ENCODE data around the gene SLC44A4.

The SLC44A4 gene

GRCh38 chr6:31905041-31905440 lies 26.2 kb upstream of the SLC44A4 start:
- H3K36me3 ChIP-seq (ENCODE audit: insufficient read depth, low read length) = no peaks in the 10 kb centered on the region
- no peak overlapping the region for H3K4me3 ChIP-seq
- H3K27ac ChIP-seq = no peak overlapping the region
- no peak overlapping the region for H3K9ac ChIP-seq (ENCODE audit: insufficient read length)
- DNase-seq (ENCODE audit: low read depth, low spot score) = no peak
- TF ChIP-seq EZH2 (IDR thresholded peaks at IDR 0.05) (no peak), FOXP2 (optimal IDR thresholded peaks at IDR 0.05; ENCODE audit: control extremely low read depth, extremely low read length, insufficient read depth) (no peak), POLR2AphosphoS5 (IDR thresholded peaks at IDR 0.05; ENCODE audit: borderline replicate concordance, low read depth, low read length) (no peak)
- H3K9me3 ChIP-seq (ENCODE audit: low read depth, low read length) = no peaks in the 10 kb centered on the region

DNA sequence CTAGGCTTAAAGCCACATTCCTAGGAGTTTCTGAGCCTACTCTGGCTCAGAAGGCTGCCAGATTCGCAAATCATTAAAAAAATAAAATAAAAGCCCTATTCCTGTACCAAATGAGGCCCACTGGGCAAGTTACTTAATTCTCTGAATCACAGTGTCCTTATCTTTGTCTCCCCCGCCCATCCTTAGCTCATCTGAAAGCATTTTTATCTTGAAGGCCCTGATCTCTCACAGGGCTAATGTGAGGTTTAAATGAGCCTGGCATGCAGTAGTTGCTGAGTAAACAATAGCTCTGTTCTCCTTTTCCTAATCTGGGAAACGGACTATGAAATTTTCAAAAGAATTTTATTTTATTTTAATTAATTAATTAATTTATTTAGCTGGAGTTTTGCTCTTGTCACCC lies 25.2 kb upstream of the SLC44A4 start:
- H3K9ac ChIP-seq (ENCODE audit: insufficient read length) = no peak overlapping the region
- H3K4me3 ChIP-seq = no peak overlapping the region
- H3K36me3 ChIP-seq (ENCODE audit: insufficient read depth, low read length) = no peaks in the 10 kb centered on the region
- no peak for DNase-seq (ENCODE audit: low read depth, low spot score)
- no peak for TF ChIP-seq EZH2 (IDR thresholded peaks at IDR 0.05)
- no peak for TF ChIP-seq FOXP2 (optimal IDR thresholded peaks at IDR 0.05; ENCODE audit: control extremely low read depth, extremely low read length, insufficient read depth)
- no peak for TF ChIP-seq POLR2AphosphoS5 (IDR thresholded peaks at IDR 0.05; ENCODE audit: borderline replicate concordance, low read depth, low read length)
- no peaks in the 10 kb centered on the region for H3K9me3 ChIP-seq (ENCODE audit: low read depth, low read length)
- H3K27ac ChIP-seq = no peak overlapping the region

DNA sequence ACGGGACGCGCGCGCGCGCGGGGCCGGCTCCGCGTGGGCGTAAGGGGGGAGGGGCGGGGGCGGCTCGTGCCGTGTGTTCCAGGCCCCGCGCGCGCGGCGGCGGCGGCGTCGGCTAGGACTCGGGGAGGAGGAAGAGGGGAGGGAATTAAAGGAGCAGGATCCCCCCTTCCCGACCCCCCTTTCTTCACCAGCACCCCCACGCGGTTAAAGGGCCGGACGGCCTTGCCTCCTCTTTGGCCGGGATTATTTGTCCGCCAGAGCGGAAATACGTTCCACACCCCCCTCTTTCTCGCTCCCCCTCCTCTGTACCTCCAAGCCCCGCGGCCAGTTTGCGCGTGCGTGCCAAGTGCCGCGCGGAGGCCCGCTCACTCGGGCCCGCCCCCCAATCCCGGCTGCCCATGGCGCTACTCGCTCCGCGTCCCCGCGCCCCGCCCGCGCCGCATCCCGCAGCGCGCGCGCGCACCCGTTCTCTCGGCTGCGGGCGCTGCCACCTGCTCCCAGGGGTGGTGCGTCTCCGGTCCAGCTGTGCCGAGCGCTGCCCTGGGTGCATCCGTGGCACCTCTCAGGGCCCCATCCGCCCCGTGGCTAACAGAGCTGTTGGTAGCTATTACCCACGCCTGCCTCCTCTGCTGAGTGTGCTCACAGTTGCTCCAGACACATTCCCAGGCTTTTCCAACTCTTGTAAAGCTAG lies 23.3 kb upstream of the SLC44A4 start, which contains the start of gene ZBTB12:
TSS of gene ZBTB12 (minus strand) at position 134 of the 691 bp plus-strand sequence. CDS start 781 bp downstream, outside the sequence.
- Histone ChIP-seq H3K4me3 (peak within 1 kb of the TSS; percentile 79), H3K9ac (ENCODE audit: insufficient read length) (peak within 1 kb of the TSS; percentile 81), H3K27ac (peak within 1 kb of the TSS; percentile 89), H3K36me3 (ENCODE audit: insufficient read depth, low read length) (no peaks in the 10 kb centered on the region), H3K9me3 (ENCODE audit: low read depth, low read length) (no peaks in the 10 kb centered on the region)
- TF ChIP-seq EZH2 (IDR thresholded peaks at IDR 0.05) (no peak), POLR2AphosphoS5 (IDR thresholded peaks at IDR 0.05; ENCODE audit: borderline replicate concordance, low read depth, low read length) (peak; percentile 66; the same call in 1 of the 2 replicates)
- DNase-seq (ENCODE audit: low read depth, low spot score) = peak; percentile 62

GRCh38 chr6:31901415-31901952 lies 22.7 kb upstream of the SLC44A4 start:
- H3K9ac ChIP-seq (ENCODE audit: insufficient read length) = peak overlapping the region; percentile 81
- no peaks in the 10 kb centered on the region; the same call in 1 of the 2 replicates for H3K36me3 ChIP-seq (ENCODE audit: insufficient read depth, low read length)
- peak overlapping the region; percentile 89 for H3K27ac ChIP-seq
- H3K4me3 ChIP-seq = peak overlapping the region; percentile 79
- DNase-seq (ENCODE audit: low read depth, low spot score) = no peak
- TF ChIP-seq EZH2 (IDR thresholded peaks at IDR 0.05) (no peak), POLR2AphosphoS5 (IDR thresholded peaks at IDR 0.05; ENCODE audit: borderline replicate concordance, low read depth, low read length) (peak; percentile 43; the same call in 1 of the 2 replicates)
- no peaks in the 10 kb centered on the region for H3K9me3 ChIP-seq (ENCODE audit: low read depth, low read length)

- DNase-seq (ENCODE audit: low read depth, low spot score) = no peak
- peaks cover 4% of the 10 kb centered on the region for H3K36me3 ChIP-seq (ENCODE audit: insufficient read depth, low read length)
- no peaks in the 10 kb centered on the region for H3K9me3 ChIP-seq (ENCODE audit: low read depth, low read length)
- H3K9ac ChIP-seq (ENCODE audit: insufficient read length) = no peak overlapping the region
- H3K27ac ChIP-seq = peak overlapping the region; percentile 89; the same call in 1 of the 2 replicates
- TF ChIP-seq EZH2 (IDR thresholded peaks at IDR 0.05) = no peak
- TF ChIP-seq POLR2AphosphoS5 (IDR thresholded peaks at IDR 0.05; ENCODE audit: borderline replicate concordance, low read depth, low read length) = peak; percentile 42; the same call in 1 of the 2 replicates
- H3K4me3 ChIP-seq = peak overlapping the region; percentile 79
Observed at GRCh38 chr6:31900917-31901414, 22.2 kb upstream of the SLC44A4 start.

DNA sequence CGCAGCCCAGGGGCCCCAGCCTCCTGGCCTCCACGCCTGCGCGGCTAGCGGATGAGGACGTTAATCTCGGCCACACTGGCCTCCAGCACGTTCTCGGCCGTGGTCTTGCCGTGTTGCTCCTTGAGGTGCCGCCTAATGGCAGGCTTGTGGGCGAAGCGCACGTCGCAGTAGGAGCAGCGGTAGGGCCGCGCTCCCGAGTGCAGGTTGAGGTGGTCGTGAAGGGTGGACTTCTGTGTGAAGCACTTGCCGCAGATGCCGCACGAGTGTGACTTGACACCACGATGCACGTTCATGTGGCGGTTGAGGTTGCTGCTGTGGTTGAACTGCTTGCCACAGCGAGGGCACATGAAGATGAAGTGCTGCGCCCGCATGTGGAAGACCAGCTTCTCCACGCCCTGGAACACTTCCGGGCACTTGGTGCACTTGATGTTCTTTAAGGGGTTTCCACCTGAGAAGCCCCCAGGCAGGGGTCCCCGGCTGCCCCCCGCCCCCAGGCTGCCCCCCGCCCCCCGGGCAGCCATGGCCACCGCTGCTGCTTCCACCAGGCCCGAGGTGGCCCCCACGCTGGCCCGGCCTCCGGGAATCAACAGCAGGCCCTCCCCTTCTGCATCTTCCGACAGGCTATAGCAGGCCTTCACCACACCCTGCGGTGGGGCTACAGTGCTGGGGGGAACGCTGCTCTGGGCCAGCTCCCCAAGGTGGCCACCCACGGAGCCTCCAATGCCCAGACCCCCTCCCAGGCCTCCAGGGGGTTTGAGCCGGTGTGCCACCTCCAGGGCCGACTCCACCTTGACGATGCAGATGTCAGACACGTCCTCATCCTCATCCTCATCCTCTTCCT lies 21.3 kb upstream of the SLC44A4 start:
- no peak for DNase-seq (ENCODE audit: low read depth, low spot score)
- Histone ChIP-seq H3K4me3 (no peak overlapping the region), H3K36me3 (ENCODE audit: insufficient read depth, low read length) (peaks cover 12% of the 10 kb centered on the region), H3K27ac (peak overlapping the region; percentile 46), H3K9me3 (ENCODE audit: low read depth, low read length) (no peaks in the 10 kb centered on the region), H3K9ac (ENCODE audit: insufficient read length) (no peak overlapping the region)
- TF ChIP-seq POLR2AphosphoS5 (IDR thresholded peaks at IDR 0.05; ENCODE audit: borderline replicate concordance, low read depth, low read length) (no peak), FOXP2 (optimal IDR thresholded peaks at IDR 0.05; ENCODE audit: control extremely low read depth, extremely low read length, insufficient read depth) (no peak), EZH2 (IDR thresholded peaks at IDR 0.05) (no peak)

- H3K9ac ChIP-seq (ENCODE audit: insufficient read length) = no peak overlapping the region
- H3K4me3 ChIP-seq = peak overlapping the region; percentile 97
- peaks cover 20% of the 10 kb centered on the region for H3K36me3 ChIP-seq (ENCODE audit: insufficient read depth, low read length)
- peak overlapping the region; percentile 46 for H3K27ac ChIP-seq
- TF ChIP-seq EZH2 (IDR thresholded peaks at IDR 0.05) = no peak
- no peak for TF ChIP-seq FOXP2 (optimal IDR thresholded peaks at IDR 0.05; ENCODE audit: control extremely low read depth, extremely low read length, insufficient read depth)
- no peak for TF ChIP-seq POLR2AphosphoS5 (IDR thresholded peaks at IDR 0.05; ENCODE audit: borderline replicate concordance, low read depth, low read length)
- no peak for DNase-seq (ENCODE audit: low read depth, low spot score)
- no peaks in the 10 kb centered on the region for H3K9me3 ChIP-seq (ENCODE audit: low read depth, low read length)
Observed at GRCh38 chr6:31899215-31899614, 20.4 kb upstream of the SLC44A4 start.

DNA sequence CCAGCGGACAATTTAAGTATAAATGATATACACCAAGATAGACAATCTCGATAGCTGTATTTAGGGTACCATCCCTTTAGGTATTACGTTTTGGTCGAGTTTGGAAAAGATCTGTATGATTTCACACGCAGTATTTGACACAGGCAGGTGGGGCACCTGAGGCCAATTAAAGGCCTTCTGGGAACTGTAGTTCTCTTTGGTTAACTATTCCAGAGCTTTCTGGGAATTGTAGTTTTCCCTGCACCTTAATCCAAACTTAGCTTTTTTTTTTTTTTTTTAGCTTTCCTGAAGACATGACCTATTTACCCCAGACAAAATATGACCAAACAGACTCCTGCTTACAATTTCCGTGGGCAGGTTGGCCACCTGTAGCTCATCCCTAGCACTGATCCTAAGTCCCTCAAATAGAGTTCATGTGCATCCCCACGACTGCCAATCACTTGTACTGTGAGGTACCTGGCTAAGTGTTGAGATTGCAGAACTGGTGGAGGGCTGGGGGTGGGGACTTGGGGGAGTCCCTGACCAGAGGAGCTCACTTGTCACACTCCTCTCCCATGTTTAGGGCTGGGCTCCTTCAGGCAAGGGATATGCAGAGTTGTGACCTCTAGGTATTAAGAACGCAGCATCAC lies 19.7 kb upstream of the SLC44A4 start:
- TF ChIP-seq POLR2AphosphoS5 (IDR thresholded peaks at IDR 0.05; ENCODE audit: borderline replicate concordance, low read depth, low read length) (no peak), FOXP2 (optimal IDR thresholded peaks at IDR 0.05; ENCODE audit: control extremely low read depth, extremely low read length, insufficient read depth) (no peak), EZH2 (IDR thresholded peaks at IDR 0.05) (no peak)
- peak overlapping the region; percentile 97 for H3K4me3 ChIP-seq
- DNase-seq (ENCODE audit: low read depth, low spot score) = no peak
- no peaks in the 10 kb centered on the region for H3K9me3 ChIP-seq (ENCODE audit: low read depth, low read length)
- peak overlapping the region; percentile 83; the same call in 1 of the 2 replicates for H3K27ac ChIP-seq
- peaks cover 23% of the 10 kb centered on the region for H3K36me3 ChIP-seq (ENCODE audit: insufficient read depth, low read length)
- peak overlapping the region; percentile 89 for H3K9ac ChIP-seq (ENCODE audit: insufficient read length)
